ENCODE results near the gene NOTCH3.

Gene NOTCH3

DNA sequence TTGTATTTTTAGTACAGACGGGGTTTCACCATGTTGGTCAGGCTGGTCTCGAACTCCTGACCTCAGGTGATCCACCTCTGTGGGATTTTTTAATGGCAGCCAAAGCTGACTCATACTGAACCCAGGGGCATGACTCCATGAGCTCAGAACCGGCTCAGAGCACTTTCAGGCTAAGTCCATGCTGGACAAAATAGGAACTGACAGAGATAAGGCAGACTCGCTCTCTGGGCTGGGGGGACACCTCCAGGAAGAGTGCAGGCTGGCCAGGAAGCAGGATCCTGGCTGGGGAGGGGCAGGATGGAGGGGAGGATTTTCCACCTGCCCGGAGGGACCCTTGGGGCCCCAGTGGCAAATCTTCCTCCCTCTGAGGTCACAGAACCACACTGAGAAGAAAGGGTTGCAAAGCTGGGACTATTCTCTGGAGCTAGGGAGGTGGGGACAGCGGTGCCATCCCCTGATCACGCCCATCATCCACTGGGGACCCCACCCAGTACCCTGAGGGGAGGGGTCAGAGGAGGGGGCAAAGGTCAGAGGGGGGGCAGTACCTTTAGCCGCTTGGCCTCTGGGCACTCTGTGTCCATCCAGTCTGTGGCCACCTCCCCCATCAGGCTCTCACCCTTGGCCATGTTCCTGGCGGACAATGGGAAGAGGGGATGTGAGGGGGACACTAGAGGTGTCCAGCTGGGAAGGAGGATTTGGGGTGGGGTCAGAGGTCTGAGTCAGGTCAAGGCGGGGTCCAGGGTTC, 31.1 kb downstream of the NOTCH3 start:
- in situ Hi-C loops (cut with HindIII; ENCODE audit: low sequenced_read_pairs) = no loop called here

DNA sequence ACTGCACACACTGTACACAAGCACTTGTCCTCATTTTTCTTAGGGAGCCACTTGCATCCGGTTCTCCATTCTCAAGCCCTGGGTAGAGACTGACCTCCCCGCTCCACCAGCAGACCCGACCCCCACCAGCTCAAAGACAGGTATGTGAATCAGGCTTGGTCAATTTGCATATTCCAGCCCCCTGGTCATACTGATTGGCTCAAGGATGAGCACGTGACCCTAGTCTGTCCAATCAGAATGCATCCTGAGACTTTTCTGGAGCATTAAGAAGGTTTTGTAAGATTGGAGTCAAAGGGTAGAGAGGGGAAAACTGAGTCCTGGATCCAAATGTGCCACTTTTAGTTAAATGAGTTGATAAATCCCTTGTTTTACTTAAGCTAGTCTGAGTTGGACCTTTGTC, 34.1 kb downstream of the NOTCH3 start:
- in situ Hi-C loops (cut with HindIII; ENCODE audit: low sequenced_read_pairs) = no loop called here

DNA sequence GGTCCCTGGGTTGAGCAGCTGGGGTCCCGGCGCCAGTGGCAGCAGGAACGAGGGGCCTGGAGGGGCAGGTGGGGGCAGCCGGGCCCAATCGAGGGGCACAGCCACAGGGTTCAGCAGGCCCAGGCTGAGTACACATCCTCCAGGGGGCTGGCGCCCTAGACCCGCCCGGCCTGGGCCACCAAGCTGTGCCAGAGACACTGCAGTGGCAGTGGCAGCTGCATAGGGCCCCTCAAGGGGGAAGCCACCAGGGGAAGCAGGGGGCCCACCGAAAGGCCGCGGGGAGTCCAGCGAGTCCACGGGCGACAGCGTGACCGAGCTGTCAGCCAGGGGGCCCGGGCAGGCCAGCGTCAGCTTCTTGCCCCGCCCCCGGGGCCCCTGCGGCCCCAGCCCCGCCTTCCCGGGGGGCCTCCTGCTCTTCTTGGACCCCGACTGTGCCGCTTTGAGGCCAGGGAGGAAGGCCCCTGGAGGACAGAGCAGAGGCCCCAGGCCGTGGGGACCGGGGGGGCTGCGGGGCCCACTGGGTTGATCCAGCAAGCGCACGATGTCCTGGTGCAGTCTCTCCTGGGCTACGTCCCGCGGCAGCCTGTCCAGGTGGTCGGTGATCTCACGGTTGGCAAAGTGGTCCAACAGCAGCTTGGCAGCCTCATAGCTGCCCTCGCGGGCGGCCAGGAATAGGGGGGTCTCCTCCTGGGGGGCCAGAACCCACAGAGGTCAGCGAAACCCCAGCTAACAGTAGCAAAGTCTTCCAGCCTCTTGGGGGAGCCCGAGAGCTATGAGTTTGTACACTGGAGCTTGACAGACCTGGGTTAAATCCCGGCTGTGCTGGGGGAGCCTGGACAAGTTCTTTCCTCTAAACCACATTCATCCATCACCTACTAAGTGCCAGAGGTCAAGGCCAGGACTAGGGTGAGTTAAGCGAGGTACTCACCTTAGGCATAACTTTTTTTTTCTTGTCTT, 39.5 kb downstream of the NOTCH3 start:
- in situ Hi-C loops (cut with HindIII; ENCODE audit: low sequenced_read_pairs) = no loop called here

DNA sequence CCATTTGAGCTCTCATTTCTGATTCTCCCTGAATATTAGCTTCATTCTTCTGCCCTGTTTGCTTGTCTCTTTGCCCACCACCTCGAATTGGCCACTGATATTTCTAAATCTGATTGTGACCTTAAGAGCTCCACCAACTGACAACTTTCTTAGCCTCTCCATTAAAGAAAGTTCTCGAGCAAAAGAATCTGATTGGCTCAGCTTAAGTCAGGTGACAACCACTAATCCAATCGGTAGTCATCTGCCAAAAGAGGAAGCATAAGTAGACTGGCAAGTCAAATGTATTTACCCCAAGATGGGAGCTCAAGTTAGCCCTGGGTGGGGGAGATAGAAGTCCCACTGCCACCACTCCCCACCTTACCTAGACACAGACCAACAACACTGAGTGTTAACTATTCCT, 41.5 kb downstream of the NOTCH3 start:
- in situ Hi-C loops (cut with HindIII; ENCODE audit: low sequenced_read_pairs) = no loop called here

DNA sequence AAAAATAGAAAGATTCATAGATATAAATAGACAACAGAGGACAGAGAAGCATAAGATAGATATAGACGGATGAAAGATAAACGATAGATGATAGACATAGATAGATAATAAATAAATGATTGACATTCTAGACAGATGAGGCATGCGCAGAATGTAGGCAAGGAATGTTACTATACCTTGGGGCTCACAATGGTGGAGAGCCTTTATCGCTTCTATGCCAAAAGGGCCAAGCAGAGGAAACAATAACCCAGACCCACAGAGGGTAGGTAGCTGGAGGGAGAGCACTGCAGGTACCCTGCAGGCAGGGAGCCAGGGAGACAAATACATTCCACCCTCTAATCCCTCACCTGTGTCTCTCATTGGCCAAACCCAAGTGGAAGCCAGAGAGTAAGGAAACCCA, 44.4 kb downstream of the NOTCH3 start:
- in situ Hi-C loops (cut with HindIII; ENCODE audit: low sequenced_read_pairs) = no loop called here

DNA sequence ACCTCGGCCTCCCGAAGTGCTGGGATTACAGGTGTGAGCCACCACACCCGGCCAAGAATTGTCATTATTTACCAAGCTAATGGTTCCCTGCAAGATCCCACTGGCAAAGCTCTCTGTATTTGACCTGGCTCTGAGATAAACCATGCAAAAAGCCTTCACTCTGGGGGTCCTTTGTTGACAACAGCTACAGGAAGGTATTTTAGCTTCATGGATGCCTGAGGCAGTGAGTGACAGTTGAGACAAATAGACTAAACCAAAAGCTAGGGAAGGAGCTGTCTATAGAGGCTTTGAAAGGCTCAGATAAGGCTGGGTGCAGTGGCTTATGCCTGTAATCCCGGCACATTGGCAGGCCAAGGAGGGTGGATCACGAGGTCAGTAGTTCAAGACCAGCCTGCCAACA, 45.5 kb downstream of the NOTCH3 start:
- in situ Hi-C loops (cut with HindIII; ENCODE audit: low sequenced_read_pairs) = no loop called here

DNA sequence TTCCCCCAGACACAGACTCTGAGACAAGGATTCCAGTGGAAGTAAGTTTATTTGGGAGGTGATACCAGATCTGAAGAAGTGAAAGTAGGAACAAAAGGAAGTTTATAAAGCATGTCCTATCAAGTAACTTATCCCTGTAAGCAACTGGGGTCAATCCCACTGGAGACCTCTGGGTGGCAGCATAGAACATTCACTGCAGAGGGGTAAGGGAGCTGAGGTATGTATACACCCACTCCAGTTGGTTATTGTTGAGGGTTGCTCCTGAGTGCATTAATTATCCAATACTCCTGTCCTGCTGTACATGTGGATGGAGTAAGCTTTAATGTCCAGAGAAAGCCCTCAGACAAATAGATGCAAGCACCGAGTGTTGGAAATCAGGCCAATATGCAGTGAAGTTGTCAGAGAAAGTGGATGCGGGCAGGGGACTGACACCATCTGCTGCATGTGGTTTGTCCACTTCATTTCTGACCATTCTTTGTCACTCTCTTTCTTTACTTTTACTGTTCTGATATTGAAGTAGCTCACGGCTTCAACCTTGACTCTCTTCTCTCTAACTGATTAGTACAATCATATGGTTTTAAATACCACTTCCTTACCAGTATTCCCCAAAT, 46.7 kb downstream of the NOTCH3 start:
- in situ Hi-C loops (cut with HindIII; ENCODE audit: low sequenced_read_pairs) = no loop called here

DNA sequence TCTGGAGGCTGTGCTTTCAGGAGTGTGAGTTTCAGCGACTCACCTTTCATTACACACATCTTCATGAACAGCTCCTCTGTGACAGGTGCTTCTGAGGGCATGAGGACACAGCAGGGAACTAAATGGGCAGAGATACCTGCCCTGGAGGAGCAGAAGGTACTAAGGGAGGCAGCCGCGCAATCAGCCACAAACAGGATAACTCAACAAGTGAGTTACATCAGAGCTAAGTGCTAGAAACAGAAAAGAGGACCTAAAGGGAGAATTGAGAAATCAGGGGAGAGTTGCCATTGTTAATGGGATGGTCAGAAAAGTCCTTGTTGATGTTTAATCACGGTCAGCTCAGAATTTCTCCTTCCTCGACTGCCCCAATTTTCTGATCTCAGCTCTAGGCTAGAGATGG, 51.1 kb downstream of the NOTCH3 start:
- in situ Hi-C loops (cut with HindIII; ENCODE audit: low sequenced_read_pairs) = no loop called here

DNA sequence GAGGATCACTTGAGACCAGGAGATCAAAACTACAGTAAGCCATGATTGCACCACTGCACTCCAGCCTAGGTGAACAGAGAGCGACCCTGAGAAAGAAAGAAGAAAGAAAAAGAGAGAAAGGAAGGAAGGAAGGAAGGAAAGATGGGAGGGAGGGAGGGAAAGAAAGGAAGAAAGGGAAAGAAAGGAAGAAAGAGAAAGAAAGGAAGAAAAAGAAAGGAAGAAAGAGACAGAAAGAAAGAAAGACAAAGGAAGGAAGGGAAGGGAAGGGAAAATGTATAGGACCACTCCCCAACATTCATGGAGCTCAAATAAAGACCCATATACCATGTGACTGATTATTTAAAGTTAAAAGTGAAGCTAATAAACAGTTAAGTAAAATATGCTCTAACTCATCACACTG, 53.7 kb downstream of the NOTCH3 start:
- in situ Hi-C loops (cut with HindIII; ENCODE audit: low sequenced_read_pairs) = no loop called here

DNA sequence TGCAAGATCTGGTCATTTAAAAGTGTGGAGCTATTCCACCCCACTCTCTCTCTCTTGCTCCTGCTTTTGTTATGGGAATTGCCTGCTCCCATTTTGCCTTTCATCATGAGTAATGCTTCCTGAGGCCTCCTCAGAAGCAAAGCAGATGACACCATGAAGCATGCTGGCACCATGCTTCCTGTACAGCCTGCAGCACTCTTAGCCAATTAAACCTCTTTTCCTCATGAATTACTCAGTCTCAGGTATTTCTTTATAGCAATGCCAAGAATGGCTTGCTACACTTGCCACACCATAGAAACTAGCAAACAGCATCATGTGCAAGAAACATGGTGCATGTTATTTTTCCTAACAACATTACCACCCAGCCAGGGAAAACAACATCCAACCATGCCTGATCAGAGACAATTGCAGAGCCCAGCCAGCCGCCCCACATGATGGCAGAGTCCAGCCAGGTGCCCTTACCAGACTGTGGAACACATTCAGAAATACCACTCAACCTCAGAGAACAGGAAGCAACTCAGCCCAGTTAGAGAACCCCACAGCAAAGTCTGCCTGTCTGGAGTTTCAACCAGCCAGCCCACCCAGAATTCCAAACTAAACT, 56.6 kb downstream of the NOTCH3 start:
- in situ Hi-C loops (cut with HindIII; ENCODE audit: low sequenced_read_pairs) = no loop called here

DNA sequence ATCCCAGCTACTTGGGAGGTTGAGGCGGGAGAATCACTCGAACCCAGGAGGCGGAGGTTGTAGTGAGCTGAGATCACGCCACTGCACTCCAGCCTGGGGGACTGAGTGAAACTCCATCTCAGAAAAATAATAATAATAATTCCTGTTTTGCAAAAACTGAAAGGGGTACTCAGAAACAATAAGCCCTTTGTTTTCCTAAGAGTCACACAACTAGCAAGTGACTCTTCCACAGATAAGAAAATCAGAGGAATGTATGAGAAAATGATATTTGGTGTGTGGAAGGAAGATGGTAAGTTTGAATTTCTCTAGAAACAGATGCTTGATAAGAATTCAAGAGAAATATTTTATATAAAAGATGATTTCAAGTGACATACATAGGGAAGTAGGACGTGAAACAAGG, 58.5 kb downstream of the NOTCH3 start:
- in situ Hi-C loops (cut with HindIII; ENCODE audit: low sequenced_read_pairs) = no loop called here

DNA sequence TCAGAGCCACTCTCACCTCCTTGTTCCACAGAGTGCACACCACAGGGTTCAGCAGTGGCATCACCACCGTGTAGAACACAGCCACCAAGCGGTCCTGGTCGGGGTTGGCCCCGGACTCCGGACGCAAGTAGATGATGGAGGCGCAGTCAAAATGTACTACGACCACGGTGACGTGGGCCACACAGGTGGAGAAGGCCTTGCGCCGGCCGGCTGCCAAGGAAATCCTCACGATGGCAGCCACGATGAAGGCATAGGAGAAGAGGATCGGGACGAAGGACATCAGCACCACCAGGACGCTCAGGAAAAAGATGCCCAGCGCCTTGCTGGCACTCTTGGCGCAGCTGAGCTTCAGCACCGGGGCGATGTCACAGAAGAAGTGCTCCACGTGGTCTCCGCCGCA, 59.7 kb downstream of the NOTCH3 start:
- in situ Hi-C loops (cut with HindIII; ENCODE audit: low sequenced_read_pairs) = no loop called here

DNA sequence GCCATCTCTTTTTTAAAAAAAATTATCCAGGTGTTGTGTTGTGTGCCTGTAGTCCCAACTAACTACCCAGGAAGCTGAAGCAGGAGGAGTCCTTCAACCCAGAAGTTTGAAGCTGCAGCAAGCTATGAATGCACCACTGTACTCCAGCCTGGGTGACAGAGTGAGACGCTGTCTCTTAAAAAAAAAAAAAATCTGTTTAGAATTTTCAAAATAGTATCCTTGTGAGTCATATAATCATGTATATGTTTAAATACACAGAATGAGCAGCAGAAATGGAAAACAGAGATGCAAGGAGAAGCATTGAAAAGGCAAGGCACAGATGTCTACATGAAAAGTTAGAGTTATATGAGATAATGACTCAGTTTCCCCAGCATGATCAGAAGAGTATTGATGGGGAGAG, 62.4 kb downstream of the NOTCH3 start:
- in situ Hi-C loops (cut with HindIII; ENCODE audit: low sequenced_read_pairs) = no loop called here

DNA sequence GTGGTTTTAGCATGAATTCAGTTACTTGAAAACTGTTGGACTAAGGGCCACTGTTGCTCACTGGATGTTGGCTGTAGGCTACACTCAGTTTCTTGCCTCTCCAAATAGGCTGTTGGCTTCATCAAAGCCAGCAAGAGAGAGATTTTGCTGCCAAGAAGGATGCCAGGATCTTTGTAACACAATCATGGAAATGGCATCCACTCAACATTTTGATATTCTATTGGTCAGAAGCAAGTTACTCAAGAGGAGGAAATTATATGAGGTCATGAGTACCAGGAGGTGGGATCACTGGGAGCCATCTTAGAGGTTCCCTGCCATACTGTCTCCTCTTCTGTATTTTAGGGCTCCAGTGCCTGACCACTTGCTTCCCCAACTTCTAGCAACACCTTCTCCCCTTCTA, 63.0 kb downstream of the NOTCH3 start:
- in situ Hi-C loops (cut with HindIII; ENCODE audit: low sequenced_read_pairs) = no loop called here

DNA sequence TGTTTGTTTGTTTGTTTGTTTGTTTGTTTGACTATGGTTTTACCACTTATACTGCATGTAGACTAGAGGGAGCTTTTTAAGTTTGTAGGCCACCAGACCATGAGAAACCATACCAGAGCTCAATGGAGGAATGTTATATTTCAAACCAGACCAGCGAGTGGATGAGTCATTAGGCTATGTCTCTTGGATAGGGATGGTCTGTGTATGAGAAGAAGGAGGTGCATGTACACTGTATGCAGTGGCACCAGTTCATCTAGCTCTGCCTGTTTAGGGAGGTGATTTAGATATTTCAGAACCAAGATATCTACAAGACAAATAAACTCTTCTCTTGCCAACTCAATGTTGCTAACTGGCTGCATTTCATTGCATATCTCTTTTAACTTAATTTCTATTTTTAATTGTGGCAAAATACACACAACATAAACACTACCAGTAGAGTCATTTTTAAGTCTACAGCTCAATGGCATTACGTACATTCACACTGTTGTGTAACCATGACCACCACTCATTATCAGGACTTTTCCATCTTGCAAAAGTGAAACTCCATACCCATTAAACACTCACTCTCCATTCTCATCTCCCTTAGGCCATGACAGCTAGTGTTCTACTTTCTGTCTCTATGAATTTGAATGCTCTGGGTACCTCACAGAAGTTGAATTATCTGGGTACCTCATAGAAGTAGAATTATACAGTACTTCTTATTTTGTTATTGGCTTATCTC, 64.4 kb downstream of the NOTCH3 start:
- in situ Hi-C loops (cut with HindIII; ENCODE audit: low sequenced_read_pairs) = no loop called here

DNA sequence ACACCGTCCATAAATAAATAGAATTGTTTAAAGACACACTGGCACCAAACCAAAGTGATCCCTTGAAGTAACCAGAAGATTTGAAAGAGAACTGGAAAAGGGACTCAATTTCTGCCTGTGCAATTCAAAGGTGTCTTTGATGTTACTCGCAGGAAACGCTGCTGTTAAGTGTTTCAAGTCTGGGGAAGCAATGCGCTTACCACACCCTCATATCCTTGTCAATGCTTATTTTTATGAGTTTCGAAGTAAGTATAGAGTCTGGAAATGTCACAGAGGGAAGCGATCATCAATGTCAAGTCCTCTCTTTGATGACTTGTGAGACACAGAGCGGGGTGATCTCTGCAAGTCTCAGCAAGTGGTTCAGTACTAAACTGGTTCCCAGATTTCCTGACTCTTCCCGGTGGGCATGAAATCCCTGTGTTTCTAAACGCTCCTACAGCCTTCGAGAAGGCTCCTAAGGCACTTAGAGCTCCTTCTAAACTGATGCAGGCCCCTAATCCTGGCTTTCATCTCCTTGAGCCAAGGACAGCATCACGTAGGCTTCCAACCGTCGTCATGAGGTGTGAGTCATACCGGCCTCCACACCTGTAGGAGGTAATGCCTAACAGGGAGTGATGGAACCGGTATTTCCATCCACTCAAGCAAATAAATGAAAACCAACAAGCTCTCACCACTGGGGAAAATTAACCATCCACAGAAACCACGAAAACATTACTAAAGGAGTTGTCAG, 70.8 kb downstream of the NOTCH3 start:
- in situ Hi-C loops (cut with HindIII; ENCODE audit: low sequenced_read_pairs) = no loop called here

DNA sequence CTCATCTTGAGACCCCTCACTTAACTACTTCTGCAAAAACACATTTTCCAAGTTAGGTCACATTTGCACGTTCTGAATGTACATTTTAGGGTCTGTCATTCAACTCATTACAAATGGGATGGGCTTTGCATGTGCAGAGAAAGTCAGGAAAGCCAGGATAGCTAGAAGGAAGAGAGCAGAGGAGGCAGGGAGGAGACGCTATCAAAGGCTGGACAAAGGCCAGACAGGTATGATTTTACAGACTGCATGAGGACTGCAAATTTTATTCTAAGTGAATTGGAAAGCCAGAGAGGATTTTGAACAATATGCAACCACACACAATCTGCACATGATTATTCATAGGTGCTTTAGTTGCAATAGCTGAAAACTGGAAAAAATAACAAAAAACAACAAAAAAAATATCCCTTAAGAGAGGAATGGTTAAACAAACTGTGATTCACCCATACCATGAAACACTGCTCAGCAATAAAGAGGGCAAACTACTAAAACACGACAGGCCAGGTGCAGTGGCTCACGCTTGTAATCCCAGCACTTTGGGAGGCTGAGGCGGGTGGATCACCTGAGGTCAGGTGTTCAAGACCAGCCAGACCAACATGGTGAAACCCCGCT, 72.5 kb downstream of the NOTCH3 start:
- in situ Hi-C loops (cut with HindIII; ENCODE audit: low sequenced_read_pairs) = no loop called here

DNA sequence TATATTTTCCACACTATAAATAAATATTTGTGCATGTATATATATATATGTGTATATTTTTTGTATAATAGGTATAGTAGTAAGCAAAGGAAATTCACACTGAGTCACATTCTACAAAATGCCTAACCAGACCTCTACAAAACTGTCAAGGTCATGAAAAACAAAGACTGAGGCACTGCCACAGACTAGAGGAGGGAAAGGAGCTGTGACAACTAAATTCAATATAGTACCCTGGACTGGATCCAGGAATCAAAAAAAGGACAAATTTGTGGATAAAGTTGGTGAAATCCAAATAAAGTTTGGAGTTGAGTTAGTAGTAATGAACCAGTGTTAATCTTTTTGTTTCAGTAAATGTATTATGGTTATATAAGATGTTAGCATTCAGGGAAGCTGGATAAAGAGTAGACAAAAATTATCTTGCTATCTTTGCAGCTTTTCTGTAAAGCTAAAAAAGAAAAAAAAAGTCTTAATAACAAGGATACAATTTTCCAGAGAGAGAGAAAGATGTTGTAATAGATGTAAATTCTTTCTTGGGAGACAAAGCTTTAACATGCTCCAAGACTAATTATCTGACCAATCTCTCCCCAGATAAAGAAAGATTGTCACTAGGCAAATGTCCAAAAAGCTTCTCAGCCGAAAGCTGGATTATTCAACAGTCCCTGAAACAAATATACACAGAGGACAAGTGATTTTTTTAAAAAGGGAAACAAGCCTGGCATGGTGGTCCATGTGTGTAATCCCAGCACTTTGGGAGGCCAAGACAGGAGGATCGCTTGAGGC, 74.5 kb downstream of the NOTCH3 start:
- in situ Hi-C loops (cut with HindIII; ENCODE audit: low sequenced_read_pairs) = no loop called here
